ENCODE measurements around the gene SPARC.

- TF ChIP-seq CTCF (IDR thresholded peaks at IDR 0.05) (no peak), ZFX (IDR thresholded peaks at IDR 0.05; ENCODE audit: borderline replicate concordance) (no peak)
These were observed 12.6 kb upstream of the SPARC start for GRCh38 chr5:151699071-151699901.
